H1 (cell line): ENCODE results near the gene AP1G2. TPM values are rescaled to one million over a fixed set of nuclear protein-coding genes. Genes with fewer than 3 reads are reported as not detected.
"Not testable (repeated sequence)": the region's sequence is repeated elsewhere in the genome, so short reads cannot be mapped to it uniquely, and the experiment has no call there.

Experiments
- CTCF ChIA-PET: fragments of 300-600 bp; sonication (Branson Sonifier 250); formaldehyde crosslinking; loops from one replicate; lab custom pipeline; 2021; ENCODE audit not compliant: partially characterized antibody; lab: Charles Lee
- POLR2A ChIA-PET: fragments of 300-600 bp; sonication (Branson Sonifier 250); formaldehyde crosslinking; loops from one replicate; lab custom pipeline; 2021; ENCODE audit warnings: inconsistent platforms; ENCODE audit not compliant: partially characterized antibody; lab: Charles Lee
- DNase-seq, 2 experiments: peaks; one replicate each; pipeline versions ENCODE4 v3.0.0 to v3.0.0-alpha.2; 2010 to 2022; ENCODE audit warnings: low spot score in 2 of 2, low read depth in 1 of 2, mixed read lengths in 1 of 2
- FAIRE-seq: peaks from 2 replicates; lab custom pipeline; 2011; peaks lifted over from hg19 to GRCh38; lab: Jason Lieb, UNC
- H2AFZ ChIP-seq: 2 replicates; pipeline ENCODE4 v1.8.1; 2012; ENCODE audit warnings: low read length, inconsistent platforms
- H2AK5ac ChIP-seq: 2 replicates; pipeline ENCODE4 v1.6.1; 2013; ENCODE audit warnings: low read depth, low read length
- H2BK120ac ChIP-seq: replicated peaks from 2 replicates; pipeline ENCODE3; 2013; ENCODE audit warnings: low read depth, low read length, inconsistent platforms
- H2BK12ac ChIP-seq: 2 replicates; pipeline ENCODE4 v1.6.1; 2013; ENCODE audit warnings: low read depth, low read length
- H2BK15ac ChIP-seq: 2 replicates; pipeline ENCODE4 v1.6.1; 2013; ENCODE audit warnings: low read length
- H2BK20ac ChIP-seq: 2 replicates; pipeline ENCODE4 v1.6.1; 2013; ENCODE audit warnings: low read length
- H2BK5ac ChIP-seq: 2 replicates; pipeline ENCODE4 v1.6.1; 2013; ENCODE audit warnings: low read depth, low read length
- H3K14ac ChIP-seq: 2 replicates; pipeline ENCODE4 v1.6.1; 2013; ENCODE audit warnings: inconsistent platforms; ENCODE audit not compliant: insufficient read length
- H3K18ac ChIP-seq: 2 replicates; pipeline ENCODE4 v1.6.1; 2013; ENCODE audit warnings: low read length; ENCODE audit errors: extremely low read depth
- H3K23ac ChIP-seq: 2 replicates; pipeline ENCODE4 v1.6.1; 2013; ENCODE audit warnings: inconsistent platforms; ENCODE audit not compliant: insufficient read length
- H3K23me2 ChIP-seq: 2 replicates; pipeline ENCODE4 v1.6.1; 2013; ENCODE audit warnings: low read depth, low read length
- H3K27ac ChIP-seq: 2 replicates; pipeline ENCODE4 v1.6.1; 2011; ENCODE audit warnings: low read depth, low read length, inconsistent platforms
- H3K27me3 ChIP-seq, 4 experiments: replicated peaks in 1 of 4; 1 replicate in 1 of 4; 2 replicates in 3 of 4; pipeline versions ENCODE4 v1.6.1 to v1.8.1; 2011 to 2013; ENCODE audit warnings: low read length in 3 of 4, mild to moderate bottlenecking in 3 of 4, inconsistent platforms in 2 of 4, mixed read lengths in 2 of 4, moderate library complexity in 1 of 4; ENCODE audit not compliant: control insufficient read depth in 3 of 4, insufficient read depth in 3 of 4; ENCODE audit errors: extremely low read depth in 1 of 4
- H3K36me3 ChIP-seq, 4 experiments: 2 replicates each; pipeline versions ENCODE4 v1.6.1 to v1.8.1; 2011 to 2013; ENCODE audit warnings: mild to moderate bottlenecking in 4 of 4, low read length in 3 of 4, moderate library complexity in 2 of 4, control low read depth in 1 of 4, inconsistent platforms in 1 of 4; ENCODE audit not compliant: insufficient read depth in 4 of 4, control insufficient read depth in 2 of 4
- H3K4ac ChIP-seq: replicated peaks from 2 replicates; pipeline ENCODE3; 2013; ENCODE audit warnings: low read length, low read depth, mixed read lengths, inconsistent platforms; ENCODE audit not compliant: insufficient read length
- H3K4me1 ChIP-seq, 4 experiments: replicated peaks in 1 of 4; 1 replicate in 1 of 4; 2 replicates in 3 of 4; pipeline versions ENCODE4 v1.6.1 to v1.8.1; 2011 to 2013; ENCODE audit warnings: low read length in 3 of 4, inconsistent platforms in 2 of 4, mixed read lengths in 1 of 4; ENCODE audit not compliant: insufficient read depth in 4 of 4, control insufficient read depth in 3 of 4
- H3K4me2 ChIP-seq, 2 experiments: 2 replicates each; pipeline versions ENCODE4 v1.6.1 to v1.8.1; 2011 to 2013; ENCODE audit warnings: low read depth in 2 of 2, low read length in 2 of 2, control low read depth in 1 of 2, inconsistent platforms in 1 of 2, mild to moderate bottlenecking in 1 of 2; ENCODE audit not compliant: insufficient read depth in 1 of 2
- H3K4me3 ChIP-seq, 4 experiments: fragments of 200-600, 300-600 bp in 1 of 4; sonication (generic), shearing (Covaris generic), sonication (Bioruptor Twin) in 1 of 4; 2 replicates each; pipeline versions ENCODE4 v1.5.1 to v1.8.1; 2011 to 2016; ENCODE audit warnings: low read length in 4 of 4, low read depth in 3 of 4, control low read depth in 2 of 4, inconsistent platforms in 2 of 4, mild to moderate bottlenecking in 2 of 4, mixed read lengths in 1 of 4, moderate library complexity in 1 of 4; ENCODE audit not compliant: insufficient read depth in 2 of 4; ENCODE audit errors: extremely low read depth in 1 of 4
- H3K56ac ChIP-seq: replicated peaks from 2 replicates; pipeline ENCODE3; 2013; ENCODE audit warnings: low read depth, mild to moderate bottlenecking, mixed read lengths, low read length, inconsistent platforms; ENCODE audit not compliant: insufficient read length
- H3K79me1 ChIP-seq: 2 replicates; pipeline ENCODE4 v1.6.1; 2013; ENCODE audit warnings: low read depth, low read length, control low read depth
- H3K79me2 ChIP-seq, 2 experiments: 2 replicates each; pipeline versions ENCODE4 v1.6.1 to v1.8.1; 2012 to 2013; ENCODE audit warnings: low read length in 2 of 2, mild to moderate bottlenecking in 2 of 2, inconsistent platforms in 1 of 2; ENCODE audit not compliant: insufficient read depth in 2 of 2, control insufficient read depth in 1 of 2
- H3K9ac ChIP-seq, 4 experiments: replicated peaks in 1 of 4; 1 replicate in 1 of 4; 2 replicates in 3 of 4; pipeline versions ENCODE4 v1.6.1 to v1.8.1; 2011 to 2013; ENCODE audit warnings: low read depth in 3 of 4, low read length in 3 of 4, control low read depth in 2 of 4, mild to moderate bottlenecking in 2 of 4, moderate library complexity in 2 of 4, inconsistent platforms in 1 of 4; ENCODE audit errors: extremely low read depth in 1 of 4
- H3K9me3 ChIP-seq, 2 experiments: 2 replicates each; pipeline versions ENCODE4 v1.6.1 to v1.8.1; 2012 to 2013; ENCODE audit warnings: mild to moderate bottlenecking in 2 of 2, moderate library complexity in 2 of 2, control low read depth in 1 of 2, inconsistent platforms in 1 of 2, low read depth in 1 of 2, low read length in 1 of 2, mixed read lengths in 1 of 2; ENCODE audit not compliant: insufficient read depth in 2 of 2
- H4K20me1 ChIP-seq, 2 experiments: replicated peaks in 1 of 2; 2 replicates each; pipeline versions ENCODE3 to v1.8.1; 2011 to 2013; ENCODE audit warnings: inconsistent platforms in 2 of 2, low read length in 2 of 2, mild to moderate bottlenecking in 1 of 2; ENCODE audit not compliant: insufficient read depth in 2 of 2, control insufficient read depth in 1 of 2
- H4K5ac ChIP-seq: 2 replicates; pipeline ENCODE4 v1.6.1; 2013; ENCODE audit warnings: low read length, low read depth, mixed read lengths, inconsistent platforms; ENCODE audit not compliant: insufficient read length
- H4K8ac ChIP-seq: 2 replicates; pipeline ENCODE4 v1.8.0; 2013; ENCODE audit warnings: mild to moderate bottlenecking, moderate library complexity, low read length, inconsistent platforms; ENCODE audit not compliant: insufficient read depth; ENCODE audit errors: extremely low read depth
- H4K91ac ChIP-seq: replicated peaks from 2 replicates; pipeline ENCODE3; 2013; ENCODE audit warnings: low read length, mixed read lengths, inconsistent platforms; ENCODE audit not compliant: insufficient read length
- ASH2L ChIP-seq: fragments of 200-600, 300-600 bp; sonication (generic); IDR thresholded peaks from one replicate; pipeline ENCODE4 v1.7.1; 2017; ENCODE audit warnings: low read length
- BCL11A ChIP-seq, 2 experiments: IDR thresholded peaks; one replicate each; pipeline ENCODE4 v1.6.1; 2011; ENCODE audit warnings: low read depth in 2 of 2, low read length in 2 of 2, mild to moderate bottlenecking in 2 of 2
- CHD2 ChIP-seq: IDR thresholded peaks from 2 replicates; pipeline ENCODE4 v1.6.1; 2012; ENCODE audit warnings: low read length, improper control_type of control experiment
- KDM5A ChIP-seq: fragments of 200-600 bp; IDR thresholded peaks from 2 replicates; pipeline ENCODE4 v1.7.1; 2012; ENCODE audit warnings: mild to moderate bottlenecking, low read length, inconsistent platforms, mixed read lengths
- POLR2AphosphoS5 ChIP-seq: IDR thresholded peaks from 2 replicates; pipeline ENCODE4 v1.6.1; 2011; ENCODE audit warnings: low read depth, low read length
- TAF1 ChIP-seq: IDR thresholded peaks from 2 replicates; pipeline ENCODE4 v1.6.1; 2011; ENCODE audit warnings: mild to moderate bottlenecking, low read depth, low read length
- WGBS, 2 experiments: shearing (Covaris generic) in 1 of 2; methylation state at CpG; one replicate each; pipeline versions ENCODE4 v1.1.6 to v1.1.7; 2013 to 2015; ENCODE audit warnings: low lambda C conversion rate in 2 of 2, mixed read lengths in 2 of 2, inconsistent platforms in 1 of 2, low coverage in 1 of 2, missing lambda C conversion rate in 1 of 2; ENCODE audit not compliant: insufficient replicate concordance in 2 of 2, insufficient coverage in 1 of 2, insufficient read length in 1 of 2; ENCODE audit errors: extremely low coverage in 1 of 2, missing lambda C conversion rate in 1 of 2; 5-methylcytosine and 5-hydroxymethylcytosine counted together
- polyA plus RNA-seq, 7 experiments: library from polyadenylated mRNA; depleted of rRNA in 3 of 7; stranded (reverse) in 5 of 7; unstranded in 2 of 7; fragments of >200 nt in 5 of 7; fragments of 200-250 nt in 2 of 7; gene quantifications; 1 replicate in 5 of 7; 2 replicates in 1 of 7; 4 replicates in 1 of 7; pipeline versions ENCODE4 v1.2.1 to v1.2.3, GENCODE V29; 2011 to 2013; ENCODE audit warnings: missing spikeins in 2 of 7, mixed read lengths in 2 of 7
- total RNA-seq: library from RNA; stranded (reverse); fragmentation: NEBNext Ultra II Directional; extraction: Animal tissue kit (Norgen Biotek cat#: 25700); gene quantifications from 2 replicates; pipeline ENCODE4 v1.2.1, GENCODE V29; 2021

Gene AP1G2
- total and polyA plus RNA-seq, 2 of the 8 experiments (the other 6 are each of a cell fraction or from before 2014, with no cell fraction given) = 70.9 to 134 TPM

DNA sequence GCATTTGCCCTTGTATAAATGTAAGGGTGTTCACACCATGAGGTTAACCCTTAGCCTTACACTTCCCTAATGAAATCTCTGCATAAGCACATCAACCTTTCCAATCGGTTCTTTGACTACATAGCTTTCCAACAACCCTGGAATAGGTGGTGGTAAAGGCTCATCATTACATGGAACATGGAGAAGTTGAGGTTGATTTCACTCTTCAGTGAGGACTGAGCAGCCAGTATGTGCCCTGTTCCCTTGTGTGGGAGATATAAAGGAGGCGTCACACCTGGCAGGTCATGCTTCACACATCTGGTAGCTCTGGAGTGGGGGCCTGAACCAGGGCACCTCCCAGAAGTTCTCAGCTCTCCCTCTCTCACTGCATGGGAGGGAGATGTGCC lies 32.7 kb upstream of the AP1G2 start (continued):
- no peak for TF ChIP-seq CHD2
- no peak for TF ChIP-seq KDM5A
- TF ChIP-seq POLR2AphosphoS5 = no peak
- no peak for TF ChIP-seq BCL11A (IDR thresholded peaks at IDR 0.05; ENCODE audit: low read depth in 2 of 2, low read length in 2 of 2)
- no peak for TF ChIP-seq TAF1
- no peak for TF ChIP-seq ASH2L

DNA sequence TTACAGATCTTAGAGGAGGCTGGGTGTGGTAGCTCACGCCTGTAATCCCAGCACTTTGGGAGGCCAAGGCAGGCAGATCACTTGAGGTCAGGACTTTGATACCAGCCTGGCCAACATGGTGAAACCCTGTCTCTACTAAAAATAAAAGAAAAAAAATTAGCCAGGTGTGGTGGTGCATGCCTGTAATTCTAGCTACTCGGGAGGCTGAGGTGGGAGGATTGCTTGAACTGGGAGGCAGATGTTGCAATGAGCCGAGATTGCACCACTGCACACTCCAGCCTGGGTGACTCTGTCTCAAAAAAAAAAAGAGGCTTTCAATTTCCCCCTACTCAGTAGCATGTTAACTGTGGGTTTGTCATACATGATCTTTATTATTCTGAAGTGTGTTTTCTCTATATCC lies 26.6 kb upstream of the AP1G2 start:
- H2BK120ac ChIP-seq, H3K4me3 ChIP-seq, H4K20me1 ChIP-seq, H3K4me1 ChIP-seq, H3K23ac ChIP-seq, H2BK5ac ChIP-seq, H3K14ac ChIP-seq, H3K9me3 ChIP-seq, H3K79me2 ChIP-seq, H2BK12ac ChIP-seq, H3K27ac ChIP-seq, H3K79me1 ChIP-seq, H2AFZ ChIP-seq, H3K4ac ChIP-seq, H3K23me2 ChIP-seq, H3K4me2 ChIP-seq, H4K8ac ChIP-seq, H3K18ac ChIP-seq, H2AK5ac ChIP-seq, FAIRE-seq, H4K5ac ChIP-seq, H3K36me3 ChIP-seq, H2BK15ac ChIP-seq, H3K27me3 ChIP-seq, H2BK20ac ChIP-seq, H3K9ac ChIP-seq, H4K91ac ChIP-seq, POLR2A ChIA-PET, H3K56ac ChIP-seq: not testable (repeated sequence)
- 94% methylated on average over 3 of the region's 3 CpGs; no CpG with 5 or more reads in 1 of the 2 experiments for WGBS, 2 experiments
- CTCF ChIA-PET = interaction anchor here (0.6 to 3.0 kb wide), 3 partner anchors 38 to 448 kb away, joined by 3 to 10 read pairs (median 3); no protein-coding TSS in a partner anchor
- peak in 1 of 2 experiments; percentile 17 for DNase-seq
